PC-3 (cell line): Measurements from ENCODE around the gene SNRPN. TPM values are rescaled to one million over a fixed set of nuclear protein-coding genes. Genes with fewer than 3 reads are reported as not detected.

Experiments used
- ATAC-seq: fragments of 200-7000 bp; cut with Tn5 transposase; 2 replicates; pipeline ENCODE4 v1.9.1; 2020; ENCODE audit warnings: mild to moderate bottlenecking, moderate library complexity
- BruUV-seq: library from RNA; stranded (reverse); fragments of 400-500 nt; replicated peaks from 2 replicates; lab custom pipeline; 2021; lab: Mats Ljungman, UMichigan
- CTCF ChIA-PET: fragments of 300-600 bp; sonication (Branson Sonifier 250); formaldehyde crosslinking; loops from one replicate; lab custom pipeline; 2022; ENCODE audit warnings: antibody characterized with exemption; lab: Charles Lee
- POLR2A ChIA-PET: fragments of 300-600 bp; sonication (Branson Sonifier 250); formaldehyde crosslinking; loops from one replicate; lab custom pipeline; 2022; ENCODE audit warnings: antibody characterized with exemption; ENCODE audit not compliant: unreplicated experiment; lab: Charles Lee
- DNase-seq: peaks from one replicate; pipeline ENCODE4 v3.0.0-alpha.2; 2015
- H2AFZ ChIP-seq: fragments of 300-600 bp; sonication (generic); 2 replicates; pipeline ENCODE4 v1.6.0; 2016; ENCODE audit warnings: antibody characterized with exemption, low read length
- H3F3A ChIP-seq: fragments of 300-600 bp; sonication (generic); one replicate; pipeline ENCODE4 v1.6.0; 2017; ENCODE audit warnings: antibody characterized with exemption, low read length, control low read depth, mild to moderate bottlenecking; ENCODE audit not compliant: unreplicated experiment
- H3K27ac ChIP-seq: fragments of 300-600 bp; sonication (generic); 2 replicates; pipeline ENCODE4 v1.5.1; 2016; ENCODE audit warnings: mild to moderate bottlenecking, low read length
- H3K27me3 ChIP-seq: fragments of 300-600 bp; sonication (generic); 2 replicates; pipeline ENCODE4 v1.6.1; 2016; ENCODE audit warnings: low read length, mixed read lengths
- H3K36me3 ChIP-seq: fragments of 300-600 bp; sonication (generic); 2 replicates; pipeline ENCODE4 v1.6.1; 2016; ENCODE audit warnings: low read depth, mixed run types, low read length, mixed read lengths
- H3K4me1 ChIP-seq: fragments of 300-600 bp; sonication (generic); 2 replicates; pipeline ENCODE4 v1.5.1; 2016; ENCODE audit warnings: low read length; ENCODE audit not compliant: insufficient read depth
- H3K4me2 ChIP-seq: fragments of 300-600 bp; sonication (generic); 2 replicates; pipeline ENCODE4 v1.6.0; 2016; ENCODE audit warnings: low read length
- H3K4me3 ChIP-seq: fragments of 300-600 bp; sonication (generic); 2 replicates; pipeline ENCODE4 v1.5.1; 2016; ENCODE audit warnings: mild to moderate bottlenecking, low read length, mixed read lengths
- H3K79me2 ChIP-seq: fragments of 300-600 bp; sonication (generic); 2 replicates; pipeline ENCODE4 v1.6.1; 2017; ENCODE audit warnings: low read length, mixed read lengths
- H3K9ac ChIP-seq: fragments of 300-600 bp; sonication (generic); 2 replicates; pipeline ENCODE4 v1.6.0; 2016; ENCODE audit warnings: mild to moderate bottlenecking, low read length
- H3K9me2 ChIP-seq: fragments of 300-600 bp; sonication (generic); replicated peaks from 2 replicates; pipeline ENCODE4 v1.6.1; 2016; ENCODE audit warnings: mixed run types, low read length, mixed read lengths
- H3K9me3 ChIP-seq: fragments of 300-600 bp; sonication (generic); 2 replicates; pipeline ENCODE4 v1.6.1; 2016; ENCODE audit warnings: low read length, mixed read lengths
- H4K20me1 ChIP-seq: fragments of 300-600 bp; sonication (generic); 2 replicates; pipeline ENCODE4 v1.6.1; 2016; ENCODE audit warnings: low read length, mixed read lengths
- EZH2 ChIP-seq: fragments of 300-600 bp; sonication (generic); IDR thresholded peaks from one replicate; pipeline ENCODE4 v1.6.1; 2017; ENCODE audit warnings: antibody characterized with exemption, mild to moderate bottlenecking, low read length; ENCODE audit not compliant: unreplicated experiment
- EZH2phosphoT487 ChIP-seq: fragments of 300-600 bp; sonication (generic); IDR thresholded peaks from 2 replicates; pipeline ENCODE4 v1.6.1; 2018; ENCODE audit warnings: mild to moderate bottlenecking, antibody characterized with exemption, low read length, borderline replicate concordance
- intact Hi-C: fragments of 100-400 bp; cut with micrococcal nuclease; formaldehyde crosslinking; loops from 2 replicates; pipeline ENCODE4 v1.9.0; 2023
- total RNA-seq: library from RNA; depleted of rRNA; stranded (reverse); fragments of >200 nt; gene quantifications from 2 replicates; pipeline ENCODE4 v1.2.3, GENCODE V29; 2014
- TF ChIP-seq, protein P1 (sequence below): fragments of 300-600 bp; sonication (generic); conservative IDR thresholded peaks from 2 replicates; pipeline ENCODE4 v1.5.1; 2017; ENCODE audit warnings: antibody characterized with exemption, low read depth, mild to moderate bottlenecking, low read length

SNRPN gene
- total RNA-seq, 1 experiment from 2014 or later, result 139 TPM

DNA sequence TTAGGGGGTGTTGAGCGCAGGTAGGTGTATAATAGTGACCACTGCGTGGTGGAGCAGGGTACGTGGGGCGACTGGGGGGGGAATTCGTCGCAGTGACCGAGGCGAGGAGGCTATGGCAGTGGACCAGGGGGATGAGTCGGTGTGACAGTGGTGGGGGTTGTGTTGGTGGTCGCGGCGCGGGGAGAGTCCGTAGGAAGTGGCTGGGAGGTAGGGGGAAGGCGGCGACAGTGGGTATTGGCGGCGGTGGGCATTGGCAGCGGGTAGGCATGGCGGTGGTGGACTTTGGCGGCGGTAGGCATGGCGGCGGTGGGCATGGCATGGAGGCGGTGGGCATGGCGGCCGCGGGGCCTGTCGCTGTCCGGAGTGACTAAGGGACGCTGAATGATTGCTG lies 739 bp downstream of the SNRPN start:
- H2AFZ ChIP-seq, result peak overlapping the region; percentile 78
- ChIA-PET POLR2A (no interaction called here), CTCF (no interaction called here)
- no peaks in the 10 kb centered on the region for H3K36me3 ChIP-seq
- 0 out of 2 replicates have a peak, but pooled peaks cover 6% of the 10 kb centered on the region for H3K9me3 ChIP-seq
- H3K4me3 ChIP-seq, result peak overlapping the region; percentile 88
- no peaks in the 10 kb centered on the region for H3F3A ChIP-seq
- peak overlapping the region; percentile 79 for H3K9ac ChIP-seq
- peaks cover 56% of the 10 kb centered on the region for H3K79me2 ChIP-seq
- no TSS peak for BruUV-seq
- peak overlapping the region; percentile 82 for H3K4me2 ChIP-seq
- no peak for DNase-seq
- TF ChIP-seq EZH2 (no peak), EZH2phosphoT487 (no peak)
- TF ChIP-seq, protein P1, sequence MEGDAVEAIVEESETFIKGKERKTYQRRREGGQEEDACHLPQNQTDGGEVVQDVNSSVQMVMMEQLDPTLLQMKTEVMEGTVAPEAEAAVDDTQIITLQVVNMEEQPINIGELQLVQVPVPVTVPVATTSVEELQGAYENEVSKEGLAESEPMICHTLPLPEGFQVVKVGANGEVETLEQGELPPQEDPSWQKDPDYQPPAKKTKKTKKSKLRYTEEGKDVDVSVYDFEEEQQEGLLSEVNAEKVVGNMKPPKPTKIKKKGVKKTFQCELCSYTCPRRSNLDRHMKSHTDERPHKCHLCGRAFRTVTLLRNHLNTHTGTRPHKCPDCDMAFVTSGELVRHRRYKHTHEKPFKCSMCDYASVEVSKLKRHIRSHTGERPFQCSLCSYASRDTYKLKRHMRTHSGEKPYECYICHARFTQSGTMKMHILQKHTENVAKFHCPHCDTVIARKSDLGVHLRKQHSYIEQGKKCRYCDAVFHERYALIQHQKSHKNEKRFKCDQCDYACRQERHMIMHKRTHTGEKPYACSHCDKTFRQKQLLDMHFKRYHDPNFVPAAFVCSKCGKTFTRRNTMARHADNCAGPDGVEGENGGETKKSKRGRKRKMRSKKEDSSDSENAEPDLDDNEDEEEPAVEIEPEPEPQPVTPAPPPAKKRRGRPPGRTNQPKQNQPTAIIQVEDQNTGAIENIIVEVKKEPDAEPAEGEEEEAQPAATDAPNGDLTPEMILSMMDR, result no peak
- intact Hi-C loops, result no loop called here
- no peaks in the 10 kb centered on the region for H3K4me1 ChIP-seq
- H3K27ac ChIP-seq, result peak overlapping the region; percentile 70
- H3K27me3 ChIP-seq, result no peaks in the 10 kb centered on the region
- peak; percentile 19; the same call in 1 of the 2 replicates for ATAC-seq
- H4K20me1 ChIP-seq, result no peaks in the 10 kb centered on the region
- no peaks in the 10 kb centered on the region for H3K9me2 ChIP-seq

GRCh38 chr15:24956111-24956838 lies 1.5 kb downstream of the SNRPN start:
- ATAC-seq, result peak; percentile 71
- peak overlapping the region; percentile 70 for H3K27ac ChIP-seq
- intact Hi-C loops, result no loop called here

More at GRCh38 chr15:24956111-24956838, 1.5 kb downstream of the SNRPN start:
- TF ChIP-seq, protein P1, result no peak
- no peak for TF ChIP-seq EZH2phosphoT487
- TF ChIP-seq EZH2, result no peak
- no peaks in the 10 kb centered on the region for H3K27me3 ChIP-seq
- 0 out of 2 replicates have a peak, but pooled peaks cover 2% of the 10 kb centered on the region for H3K36me3 ChIP-seq
- H3K79me2 ChIP-seq, result peaks cover 64% of the 10 kb centered on the region
- H3K4me1 ChIP-seq, result no peaks in the 10 kb centered on the region
- H3K9me2 ChIP-seq, result no peaks in the 10 kb centered on the region
- peak overlapping the region; percentile 82 for H3K4me2 ChIP-seq
- CTCF ChIA-PET, result no interaction called here
- H3F3A ChIP-seq, result no peaks in the 10 kb centered on the region
- peak overlapping the region; percentile 79 for H3K9ac ChIP-seq
- TSS peak; percentile 69 for BruUV-seq
- peak; percentile 52 for DNase-seq
- no peaks in the 10 kb centered on the region for H4K20me1 ChIP-seq
- H3K9me3 ChIP-seq, result 0 out of 2 replicates have a peak, but pooled peaks cover 6% of the 10 kb centered on the region
- POLR2A ChIA-PET, result interaction anchor here (0.6 kb wide), 1 partner anchor 90 kb away, joined by 5 read pairs; no protein-coding TSS in a partner anchor
- H3K4me3 ChIP-seq, result peak overlapping the region; percentile 88
- H2AFZ ChIP-seq, result peak overlapping the region; percentile 78
